Activated CD4-positive, alpha-beta T cell treated with anti-CD3 and anti-CD28 coated beads, Interleukin-2, amount 50 U/mL, for 24 hours (primary cell): ENCODE data around the gene LMBRD1.
A peak's percentile ranks its signal among the peaks of the same experiment; 100 is the strongest.
"Not testable (repeated sequence)": the region's sequence is repeated elsewhere in the genome, so short reads cannot be mapped to it uniquely, and the experiment has no call there.

Experiments
- DNase-seq, 2 donors: peaks; one replicate each; pipeline ENCODE4 v3.0.0-alpha.2; 2020; ENCODE audit warnings: low read depth in 1 of 2, low spot score in 1 of 2

LMBRD1 gene

GRCh38 chr6:69798796-69799195 is 2.0 kb upstream of the LMBRD1 start:
- DNase-seq, result not testable (repeated sequence)

GRCh38 chr6:69796073-69796641 is 653 bp downstream of the LMBRD1 start:
- DNase-seq, result peak; percentile 8 to 9

DNA sequence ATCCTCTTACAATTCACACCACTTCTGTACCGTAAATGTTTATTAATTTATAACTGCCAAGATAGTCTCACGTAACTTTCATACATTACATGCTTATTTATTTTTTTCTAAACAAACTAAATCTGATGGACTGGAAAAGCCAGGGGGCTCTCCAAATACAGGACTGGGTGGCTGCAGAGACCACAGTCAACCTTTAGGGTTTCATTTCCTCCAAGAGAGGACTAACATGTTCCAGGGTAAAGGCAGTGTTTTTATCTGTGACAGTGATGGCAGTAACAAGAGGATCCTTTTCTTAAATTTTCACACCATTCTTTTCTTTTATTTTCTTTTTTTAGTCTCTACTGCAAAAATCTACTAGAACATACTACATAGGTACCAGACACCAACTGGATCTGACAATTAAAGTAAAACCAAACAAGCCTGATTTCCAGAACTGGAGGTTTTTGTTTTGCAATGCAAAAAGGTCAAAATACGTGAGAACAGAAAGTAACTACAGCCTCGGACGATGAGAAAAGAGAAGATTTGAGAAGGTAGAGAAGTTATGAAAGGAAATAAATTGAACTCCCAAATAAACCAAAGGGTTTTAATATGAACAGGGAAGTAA is 1.2 kb downstream of the LMBRD1 start:
- DNase-seq, result no peak

GRCh38 chr6:69792292-69792691 is 4.5 kb downstream of the LMBRD1 start:
- DNase-seq, result no peak

DNA sequence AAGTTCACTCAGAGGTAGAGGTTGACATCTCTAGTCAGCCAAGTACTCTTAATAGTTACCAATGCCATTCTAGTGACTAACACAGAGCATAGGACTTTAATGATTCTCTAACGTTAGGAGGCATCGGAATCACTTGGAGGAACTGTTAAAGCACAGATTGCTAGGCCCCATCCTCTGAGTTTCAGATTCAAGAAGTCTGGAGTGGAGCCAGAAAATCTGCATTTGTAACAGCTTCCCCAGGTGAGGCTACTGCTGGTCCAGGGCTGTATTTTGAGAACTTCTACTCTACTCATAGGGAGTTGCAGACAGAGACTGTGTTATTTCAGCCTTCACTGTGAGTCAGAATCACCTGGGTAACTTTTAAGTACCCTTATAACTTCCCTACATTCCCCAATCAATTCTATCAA is 5.7 kb downstream of the LMBRD1 start:
- DNase-seq, result no peak

- no peak for DNase-seq
Observed at GRCh38 chr6:69790629-69791028, 6.2 kb downstream of the LMBRD1 start.

DNA sequence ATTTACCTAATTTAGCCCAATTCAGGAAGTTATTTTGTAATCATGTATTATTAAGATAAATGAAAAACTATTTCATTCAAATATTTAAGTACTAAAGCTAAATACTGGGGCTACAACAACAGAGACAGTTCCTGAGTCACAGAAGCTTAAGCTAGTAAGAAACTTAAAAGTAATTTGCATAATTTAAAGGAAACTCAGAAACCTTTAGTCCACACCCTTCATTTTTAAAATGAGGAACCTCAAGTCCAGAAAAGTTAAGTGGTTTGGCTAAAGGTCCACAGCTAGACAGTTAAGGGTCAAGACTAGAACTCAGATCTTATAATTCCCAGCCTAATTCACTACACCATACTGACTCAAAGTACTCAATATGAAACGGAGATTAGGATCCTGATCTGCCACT is 7.2 kb downstream of the LMBRD1 start:
- no peak for DNase-seq

GRCh38 chr6:69787436-69787835 is 9.4 kb downstream of the LMBRD1 start:
- DNase-seq, result not testable (repeated sequence)

GRCh38 chr6:69785697-69786096 is 11.1 kb downstream of the LMBRD1 start:
- DNase-seq, result no peak

DNA sequence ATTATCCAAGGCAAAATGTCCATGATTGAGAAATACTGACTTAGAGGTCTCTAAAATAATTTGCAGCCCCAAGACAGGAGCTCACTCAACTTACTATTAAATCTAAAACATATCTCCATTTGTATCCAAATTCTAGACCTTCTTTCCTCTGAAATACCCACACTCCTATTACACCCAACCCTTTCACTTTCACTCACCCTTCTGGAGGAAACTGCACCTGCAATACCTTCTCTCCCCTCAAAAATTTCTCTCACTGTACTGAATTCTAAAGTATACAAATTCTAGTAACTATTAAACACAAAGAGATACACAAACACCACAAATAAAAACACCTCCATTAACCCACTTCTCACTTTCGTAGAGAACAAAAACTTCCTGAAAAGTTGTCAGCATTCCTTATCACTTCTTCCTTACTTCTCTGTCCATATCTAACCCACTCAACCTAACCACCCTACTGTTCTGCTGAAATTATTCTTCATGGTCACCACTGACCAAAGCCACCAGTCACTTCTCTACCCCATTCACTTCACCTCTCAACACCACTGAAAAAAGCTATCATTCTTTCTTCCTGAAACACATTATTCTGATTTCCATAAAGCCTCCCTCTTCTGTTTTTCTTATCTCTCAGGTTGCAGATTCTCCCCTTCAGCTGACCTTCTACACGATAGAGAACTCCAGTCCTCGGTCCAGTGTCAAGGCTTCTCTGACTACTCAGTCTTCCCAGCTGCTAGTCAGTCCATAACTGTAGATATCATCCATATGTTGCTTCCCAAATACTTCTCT is 12.0 kb downstream of the LMBRD1 start:
- DNase-seq, result no peak

DNA sequence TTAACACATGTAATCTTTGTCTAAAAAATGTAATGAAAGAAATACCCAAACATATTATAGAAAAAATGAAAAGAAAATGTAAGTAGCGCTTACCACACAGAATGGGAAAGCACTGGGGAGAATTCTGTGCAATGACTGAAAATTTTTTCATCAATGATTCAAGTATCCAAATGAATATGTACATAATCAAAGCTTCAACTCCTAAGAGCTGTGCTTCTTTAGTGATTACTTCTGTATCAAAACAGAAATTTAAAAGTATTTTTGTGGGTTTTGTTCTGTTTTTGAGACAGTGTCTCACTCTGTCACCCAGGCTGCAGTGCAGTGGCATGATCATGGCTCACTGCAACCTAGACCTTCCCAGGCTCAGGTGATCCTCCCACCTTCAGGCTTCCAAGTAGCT is 13.7 kb downstream of the LMBRD1 start:
- no peak for DNase-seq

DNA sequence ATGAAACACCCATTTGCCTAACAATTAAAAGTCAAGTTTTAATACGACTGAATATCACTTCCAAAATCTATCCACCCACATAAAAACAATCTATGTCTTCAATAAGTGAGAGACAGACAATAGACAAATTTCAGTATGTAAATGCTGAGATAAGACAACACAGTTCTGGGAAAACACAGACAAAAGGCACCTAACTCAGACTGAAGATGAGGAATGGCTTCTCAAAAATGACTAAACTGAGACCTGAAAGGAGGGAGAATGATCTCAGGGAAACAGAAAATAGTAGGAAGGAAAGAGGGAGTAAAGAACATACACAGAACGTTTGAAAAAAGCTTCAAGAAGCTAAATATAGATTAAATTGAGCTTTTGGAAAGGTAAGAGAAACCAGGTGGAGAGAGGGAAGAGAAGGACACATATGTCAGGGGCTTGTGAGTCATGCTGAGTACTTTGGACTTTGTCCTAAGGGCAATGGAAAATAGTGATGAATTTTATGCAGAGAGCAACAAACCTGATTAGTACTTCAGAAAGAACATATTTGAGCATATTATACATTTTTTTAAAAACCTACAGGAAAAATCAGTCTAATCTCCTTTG is 16.1 kb downstream of the LMBRD1 start:
- DNase-seq, result no peak

DNA sequence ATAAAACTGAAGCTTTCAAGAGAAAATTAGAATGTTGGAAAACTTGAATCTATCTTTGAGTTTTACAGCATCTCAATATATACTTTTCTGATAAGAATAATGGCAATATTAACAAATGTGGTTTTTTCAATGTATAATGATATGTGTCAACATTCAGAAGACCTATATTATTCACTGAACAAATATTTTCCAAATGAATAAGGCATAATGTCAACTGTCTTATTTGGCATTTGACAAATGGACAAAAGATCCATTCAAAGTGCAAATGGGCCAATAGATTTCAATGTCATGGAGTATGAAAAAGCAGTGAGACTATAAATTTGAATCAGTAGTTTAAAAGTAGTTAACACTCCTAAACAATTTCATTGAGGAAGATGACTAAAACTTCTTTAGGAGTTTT is 20.9 kb downstream of the LMBRD1 start:
- DNase-seq, result no peak

- no peak for DNase-seq
Observed at GRCh38 chr6:69775585-69775849, 21.3 kb downstream of the LMBRD1 start.

DNA sequence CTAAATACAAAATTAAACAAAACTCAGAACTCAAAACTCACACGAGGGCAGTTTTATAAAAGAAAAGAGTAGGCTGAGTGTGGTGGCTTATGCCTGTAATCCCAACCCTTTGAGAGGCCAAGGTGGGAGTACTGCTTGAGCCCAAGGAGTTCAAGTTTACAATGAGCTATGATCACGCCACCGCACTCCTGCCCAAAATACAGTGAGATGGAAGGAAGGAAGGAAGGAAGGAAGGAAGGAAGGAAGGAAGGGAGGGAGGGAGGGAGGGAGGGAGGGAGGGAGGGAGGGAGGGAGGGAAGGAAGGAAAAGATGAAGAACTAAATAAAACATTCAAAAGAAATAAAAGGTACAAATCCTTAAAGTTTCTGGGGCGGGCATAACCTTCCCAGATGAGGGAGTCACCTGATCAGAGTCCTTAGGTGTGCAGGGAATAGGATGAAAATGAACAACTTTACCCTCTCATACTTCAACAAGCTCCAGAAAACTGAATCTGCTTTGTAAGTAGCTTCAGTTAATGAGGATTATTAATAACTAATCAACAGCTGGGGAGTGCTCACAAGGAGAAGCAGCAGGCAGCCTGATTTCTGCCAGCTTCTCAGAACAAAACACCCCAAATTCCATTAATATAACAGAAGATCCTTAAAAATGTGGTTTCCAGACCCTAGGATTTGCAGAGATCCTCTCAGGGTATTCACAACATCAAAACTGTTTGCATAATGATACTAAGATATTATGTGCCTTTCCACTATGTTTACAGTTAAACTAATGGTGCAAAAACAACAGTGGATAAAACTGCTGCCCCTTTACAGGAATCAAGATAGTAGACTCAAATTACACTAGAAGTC is 21.8 kb downstream of the LMBRD1 start:
- DNase-seq, result no peak

GRCh38 chr6:69771158-69771906 is 25.5 kb downstream of the LMBRD1 start:
- no peak for DNase-seq

GRCh38 chr6:69768664-69769063 is 28.1 kb downstream of the LMBRD1 start:
- DNase-seq, result no peak

DNA sequence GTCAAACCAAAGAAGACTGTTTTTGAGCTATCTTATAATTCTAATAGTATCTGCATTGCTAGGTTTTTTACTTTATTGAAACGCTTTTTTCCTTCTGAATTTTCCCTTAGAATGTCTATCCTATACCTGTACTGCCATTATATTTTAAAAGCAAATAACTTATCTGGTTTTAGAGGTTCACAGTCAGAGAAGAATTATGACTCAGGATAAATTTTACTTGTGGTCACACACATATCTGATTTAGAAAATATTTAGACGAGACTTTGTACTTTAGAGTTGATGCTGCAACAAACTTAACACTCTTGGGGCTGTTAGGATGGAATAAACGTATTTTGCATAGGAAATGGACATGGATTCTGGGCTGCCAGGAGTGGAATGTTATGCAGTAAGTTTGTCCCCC is 33.0 kb downstream of the LMBRD1 start:
- no peak for DNase-seq

- no peak for DNase-seq
Observed at GRCh38 chr6:69761853-69762252, 35.0 kb downstream of the LMBRD1 start.

GRCh38 chr6:69758214-69758613 is 38.6 kb downstream of the LMBRD1 start:
- DNase-seq, result no peak

GRCh38 chr6:69756907-69757306 is 39.9 kb downstream of the LMBRD1 start:
- no peak for DNase-seq
